ENCODE results near the gene STRN4. TPM values are rescaled to one million over a fixed set of nuclear protein-coding genes. Genes with fewer than 3 reads are reported as not detected.

The STRN4 gene, protein sequence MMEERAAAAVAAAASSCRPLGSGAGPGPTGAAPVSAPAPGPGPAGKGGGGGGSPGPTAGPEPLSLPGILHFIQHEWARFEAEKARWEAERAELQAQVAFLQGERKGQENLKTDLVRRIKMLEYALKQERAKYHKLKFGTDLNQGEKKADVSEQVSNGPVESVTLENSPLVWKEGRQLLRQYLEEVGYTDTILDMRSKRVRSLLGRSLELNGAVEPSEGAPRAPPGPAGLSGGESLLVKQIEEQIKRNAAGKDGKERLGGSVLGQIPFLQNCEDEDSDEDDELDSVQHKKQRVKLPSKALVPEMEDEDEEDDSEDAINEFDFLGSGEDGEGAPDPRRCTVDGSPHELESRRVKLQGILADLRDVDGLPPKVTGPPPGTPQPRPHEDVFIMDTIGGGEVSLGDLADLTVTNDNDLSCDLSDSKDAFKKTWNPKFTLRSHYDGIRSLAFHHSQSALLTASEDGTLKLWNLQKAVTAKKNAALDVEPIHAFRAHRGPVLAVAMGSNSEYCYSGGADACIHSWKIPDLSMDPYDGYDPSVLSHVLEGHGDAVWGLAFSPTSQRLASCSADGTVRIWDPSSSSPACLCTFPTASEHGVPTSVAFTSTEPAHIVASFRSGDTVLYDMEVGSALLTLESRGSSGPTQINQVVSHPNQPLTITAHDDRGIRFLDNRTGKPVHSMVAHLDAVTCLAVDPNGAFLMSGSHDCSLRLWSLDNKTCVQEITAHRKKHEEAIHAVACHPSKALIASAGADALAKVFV
- 68.1 TPM for polyA plus RNA-seq
- long read RNA-seq, donor 1, transcript STRN4-201 (18 exons, 3,210 nt): minor isoform, 5 of 18 reads
- long read RNA-seq, donor 1, transcript STRN4-222 (1 exons, 2,240 nt): major isoform, 12 of 18 reads
- long read RNA-seq, donor 1, partial matches to known transcripts: 0 of 18 reads
- long read RNA-seq, donor 1, other reads (novel, unspliced or antisense): 0 of 18 reads
- long read RNA-seq, donor 2, transcript STRN4-201 (18 exons, 3,210 nt): minor isoform, 10 of 46 reads
- long read RNA-seq, donor 2, transcript STRN4-222 (1 exons, 2,240 nt): major isoform, 26 of 46 reads
- long read RNA-seq, donor 2, partial matches to known transcripts: 7 of 46 reads
- long read RNA-seq, donor 2, other reads (novel, unspliced or antisense): 0 of 46 reads
- long read RNA-seq, donor 3, transcript STRN4-222 (1 exons, 2,240 nt): major isoform, 45 of 55 reads
- long read RNA-seq, donor 3, transcript STRN4-201 (18 exons, 3,210 nt): minor isoform, 7 of 55 reads
- long read RNA-seq, donor 3, partial matches to known transcripts: 0 of 55 reads
- long read RNA-seq, donor 3, other reads (novel, unspliced or antisense): 0 of 55 reads
- long read RNA-seq, donor 4, transcript STRN4-222 (1 exons, 2,240 nt): major isoform, 5 of 5 reads
- long read RNA-seq, donor 4, partial matches to known transcripts: 0 of 5 reads
- long read RNA-seq, donor 4, other reads (novel, unspliced or antisense): 0 of 5 reads
- long read RNA-seq, donor 5, transcript STRN4-222 (1 exons, 2,240 nt): major isoform, 6 of 8 reads
- long read RNA-seq, donor 5, partial matches to known transcripts: 0 of 8 reads
- long read RNA-seq, donor 5, other reads (novel, unspliced or antisense): 0 of 8 reads
- long read RNA-seq, donor 6, transcript STRN4-222 (1 exons, 2,240 nt): major isoform, 29 of 37 reads
- long read RNA-seq, donor 6, partial matches to known transcripts: 5 of 37 reads
- long read RNA-seq, donor 6, other reads (novel, unspliced or antisense): 0 of 37 reads
- long read RNA-seq, donor 7, transcript STRN4-222 (1 exons, 2,240 nt): major isoform, 8 of 12 reads
- long read RNA-seq, donor 7, partial matches to known transcripts: 0 of 12 reads
- long read RNA-seq, donor 7, other reads (novel, unspliced or antisense): 0 of 12 reads
- long read RNA-seq, donor 8, transcript STRN4-222 (1 exons, 2,240 nt): major isoform, 18 of 27 reads
- long read RNA-seq, donor 8, partial matches to known transcripts: 0 of 27 reads
- long read RNA-seq, donor 8, other reads (novel, unspliced or antisense): 0 of 27 reads
- long read RNA-seq, donor 9, transcript STRN4-222 (1 exons, 2,240 nt): major isoform, 15 of 20 reads
- long read RNA-seq, donor 9, partial matches to known transcripts: 0 of 20 reads
- long read RNA-seq, donor 9, other reads (novel, unspliced or antisense): 0 of 20 reads
- long read RNA-seq, donor 10, transcript STRN4-222 (1 exons, 2,240 nt): major isoform, 16 of 37 reads
- long read RNA-seq, donor 10, transcript STRN4-201 (18 exons, 3,210 nt): minor isoform, 10 of 37 reads
- long read RNA-seq, donor 10, partial matches to known transcripts: 10 of 37 reads
- long read RNA-seq, donor 10, other reads (novel, unspliced or antisense): 0 of 37 reads
- long read RNA-seq, donor 11, transcript STRN4-201 (18 exons, 3,210 nt): minor isoform, 5 of 14 reads
- long read RNA-seq, donor 11, transcript STRN4-222 (1 exons, 2,240 nt): major isoform, 7 of 14 reads
- long read RNA-seq, donor 11, partial matches to known transcripts: 0 of 14 reads
- long read RNA-seq, donor 11, other reads (novel, unspliced or antisense): 0 of 14 reads

GRCh38 chr19:46746281-46747057 lies at the start of gene STRN4:
Gene STRN4, minus strand, starts transcription at chr19:46746450. Its CDS starts 20 bp downstream, at chr19:46746430.
- WGBS (ENCODE audit: insufficient coverage, low lambda C conversion rate): no CpG with 5 or more reads among the region's 74 CpGs
- peak within 1 kb of the TSS; percentile 97 for H3K4me3 ChIP-seq (ENCODE audit: low read length)
- H3K36me3 ChIP-seq (ENCODE audit: control insufficient read depth, insufficient read depth, low read length): peaks cover 5% of the 10 kb centered on the region
- no peaks in the 10 kb centered on the region for H3K27me3 ChIP-seq (ENCODE audit: control insufficient read depth, insufficient read depth, low read length)
- no peak within 1 kb of the TSS for H3K27ac ChIP-seq (ENCODE audit: low read length)
- no peaks in the 10 kb centered on the region for H3K9me3 ChIP-seq (ENCODE audit: control insufficient read depth, low read depth, low read length)
- DNase-seq: peak in 1 of 2 donors; percentile 58
- peaks cover 2% of the 10 kb centered on the region for H3K4me1 ChIP-seq (ENCODE audit: control insufficient read depth, insufficient read depth, low read length)

GRCh38 chr19:46791944-46792343 lies 45.7 kb upstream of the STRN4 start:
- no peaks in the 10 kb centered on the region for H3K9me3 ChIP-seq (ENCODE audit: control insufficient read depth, low read depth, low read length)
- no peaks in the 10 kb centered on the region for H3K27me3 ChIP-seq (ENCODE audit: control insufficient read depth, insufficient read depth, low read length)
- no peak overlapping the region for H3K27ac ChIP-seq (ENCODE audit: low read length)
- no peaks in the 10 kb centered on the region for H3K36me3 ChIP-seq (ENCODE audit: control insufficient read depth, insufficient read depth, low read length)
- H3K4me3 ChIP-seq (ENCODE audit: low read length): no peak overlapping the region
- WGBS (ENCODE audit: insufficient coverage, low lambda C conversion rate): 50% methylated on average over 1 of the region's 5 CpGs
- peaks cover 12% of the 10 kb centered on the region for H3K4me1 ChIP-seq (ENCODE audit: control insufficient read depth, insufficient read depth, low read length)
- no peak for DNase-seq

DNA sequence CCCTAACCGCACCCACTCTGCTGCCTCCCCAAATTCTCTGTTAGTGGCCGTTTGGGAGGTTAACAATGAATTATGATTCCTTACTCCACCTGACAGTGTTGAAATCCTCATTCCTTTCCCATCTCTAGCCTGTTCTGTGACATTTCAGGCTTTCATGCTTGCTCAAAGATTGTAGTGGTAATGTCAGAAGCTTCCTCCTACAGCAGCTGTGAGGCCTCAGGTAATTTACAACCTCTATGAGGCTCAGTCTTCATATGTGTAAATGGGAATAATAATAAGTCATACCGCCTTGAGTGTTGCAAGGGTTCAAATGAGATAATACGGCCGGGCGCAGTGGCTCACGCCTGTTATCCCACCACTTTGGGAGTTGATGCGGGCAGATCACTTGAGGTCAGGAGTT lies 43.1 kb upstream of the STRN4 start:
- DNase-seq: no peak
- H3K27ac ChIP-seq (ENCODE audit: low read length): no peak overlapping the region
- no peak overlapping the region for H3K4me3 ChIP-seq (ENCODE audit: low read length)
- H3K4me1 ChIP-seq (ENCODE audit: control insufficient read depth, insufficient read depth, low read length): peaks cover 22% of the 10 kb centered on the region
- H3K27me3 ChIP-seq (ENCODE audit: control insufficient read depth, insufficient read depth, low read length): no peaks in the 10 kb centered on the region
- no peaks in the 10 kb centered on the region for H3K9me3 ChIP-seq (ENCODE audit: control insufficient read depth, low read depth, low read length)
- H3K36me3 ChIP-seq (ENCODE audit: control insufficient read depth, insufficient read depth, low read length): peaks cover 6% of the 10 kb centered on the region
- 100% methylated on average over 1 of the region's 8 CpGs for WGBS (ENCODE audit: insufficient coverage, low lambda C conversion rate)

DNA sequence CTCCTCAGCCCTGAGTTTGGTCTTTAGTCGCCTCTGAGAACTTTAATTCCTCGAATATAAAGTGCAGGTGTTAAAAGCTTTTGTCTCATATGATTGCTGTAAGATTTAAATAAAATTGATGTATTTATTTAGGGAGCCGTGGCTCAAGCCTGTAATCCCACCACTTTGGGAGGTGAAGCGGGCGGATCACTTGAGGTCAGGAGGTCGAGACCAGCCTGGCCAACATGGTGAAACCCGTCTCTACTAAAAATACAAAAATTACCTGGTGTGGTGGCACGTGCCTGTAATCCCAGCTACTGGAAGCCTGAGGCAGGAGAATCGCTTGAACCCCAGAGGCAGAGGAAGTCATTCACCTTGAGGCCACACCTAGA lies 42.7 kb upstream of the STRN4 start:
- Histone ChIP-seq H3K4me3 (ENCODE audit: low read length) (peak overlapping the region; percentile 97), H3K4me1 (ENCODE audit: control insufficient read depth, insufficient read depth, low read length) (peaks cover 26% of the 10 kb centered on the region), H3K27ac (ENCODE audit: low read length) (no peak overlapping the region), H3K9me3 (ENCODE audit: control insufficient read depth, low read depth, low read length) (no peaks in the 10 kb centered on the region), H3K27me3 (ENCODE audit: control insufficient read depth, insufficient read depth, low read length) (no peaks in the 10 kb centered on the region), H3K36me3 (ENCODE audit: control insufficient read depth, insufficient read depth, low read length) (peaks cover 8% of the 10 kb centered on the region)
- DNase-seq: no peak
- WGBS (ENCODE audit: insufficient coverage, low lambda C conversion rate): no CpG with 5 or more reads among the region's 9 CpGs

- H3K4me3 ChIP-seq (ENCODE audit: low read length): peak within 1 kb of the TSS; percentile 97
- H3K27me3 ChIP-seq (ENCODE audit: control insufficient read depth, insufficient read depth, low read length): no peaks in the 10 kb centered on the region
- H3K9me3 ChIP-seq (ENCODE audit: control insufficient read depth, low read depth, low read length): no peaks in the 10 kb centered on the region
- peaks cover 28% of the 10 kb centered on the region for H3K4me1 ChIP-seq (ENCODE audit: control insufficient read depth, insufficient read depth, low read length)
- peak; percentile 92 to 94 for DNase-seq
- H3K36me3 ChIP-seq (ENCODE audit: control insufficient read depth, insufficient read depth, low read length): peaks cover 13% of the 10 kb centered on the region
- WGBS (ENCODE audit: insufficient coverage, low lambda C conversion rate): no CpG with 5 or more reads among the region's 46 CpGs
- H3K27ac ChIP-seq (ENCODE audit: low read length): peak within 1 kb of the TSS; percentile 83
Measured at GRCh38 chr19:46788262-46788967, 42.2 kb upstream of the STRN4 start, which contains the start of gene SLC1A5. Gene SLC1A5, minus strand, starts transcription at chr19:46788594. Its CDS starts 629 bp downstream, at chr19:46787965.

DNA sequence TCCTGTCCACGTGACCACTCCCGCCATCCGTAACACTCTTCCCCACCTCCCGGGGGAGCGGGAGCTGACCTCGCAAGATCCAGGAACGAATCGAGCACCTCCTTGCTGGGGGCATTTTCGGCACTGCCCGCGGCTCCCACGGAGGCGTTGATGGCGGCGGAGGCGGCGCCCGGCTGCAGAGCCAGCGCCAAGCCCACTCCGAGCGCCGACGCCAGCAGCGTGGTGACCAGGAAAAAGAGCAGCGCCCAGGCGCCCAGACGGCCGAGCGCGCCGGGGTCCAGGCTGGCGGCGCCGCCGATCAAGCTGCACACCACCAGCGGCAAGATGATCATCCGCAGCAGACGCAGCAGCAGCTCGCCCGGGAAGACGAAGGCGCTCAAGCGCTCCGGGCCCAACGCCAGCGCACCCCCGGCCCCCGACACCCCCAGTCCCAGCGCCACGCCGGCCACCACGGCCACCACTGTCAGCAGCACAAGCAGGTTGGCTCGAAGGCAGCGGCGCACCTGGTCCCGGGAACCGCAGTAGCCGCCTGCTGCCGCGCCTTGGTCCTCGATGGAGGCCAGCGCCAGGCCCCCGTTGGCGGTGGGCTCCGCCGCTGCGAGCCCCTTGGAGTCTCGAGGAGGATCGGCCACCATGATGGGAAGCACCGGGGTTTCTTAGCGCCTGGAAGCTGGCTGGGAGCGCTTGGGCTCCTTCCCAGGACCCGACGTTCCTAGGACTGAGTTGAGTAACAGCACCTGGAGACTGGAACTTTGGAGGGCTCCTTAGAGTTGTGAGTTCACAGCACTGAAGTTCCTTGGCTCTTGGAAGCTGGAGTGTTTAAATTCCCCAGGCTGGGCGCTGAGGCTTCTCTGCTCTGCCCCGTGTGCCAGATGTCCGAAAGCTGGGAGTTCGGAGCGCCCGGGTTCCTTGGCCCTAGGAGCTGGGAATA lies 41.3 kb upstream of the STRN4 start:
- H3K4me1 ChIP-seq (ENCODE audit: control insufficient read depth, insufficient read depth, low read length): peaks cover 28% of the 10 kb centered on the region
- peaks cover 20% of the 10 kb centered on the region for H3K36me3 ChIP-seq (ENCODE audit: control insufficient read depth, insufficient read depth, low read length)
- no peaks in the 10 kb centered on the region for H3K9me3 ChIP-seq (ENCODE audit: control insufficient read depth, low read depth, low read length)
- H3K4me3 ChIP-seq (ENCODE audit: low read length): peak overlapping the region; percentile 97
- peak; percentile 58 to 84 for DNase-seq
- no CpG with 5 or more reads among the region's 80 CpGs for WGBS (ENCODE audit: insufficient coverage, low lambda C conversion rate)
- H3K27ac ChIP-seq (ENCODE audit: low read length): peak overlapping the region; percentile 83
- H3K27me3 ChIP-seq (ENCODE audit: control insufficient read depth, insufficient read depth, low read length): no peaks in the 10 kb centered on the region

- no peak for DNase-seq
- peak overlapping the region; percentile 97 for H3K4me3 ChIP-seq (ENCODE audit: low read length)
- H3K36me3 ChIP-seq (ENCODE audit: control insufficient read depth, insufficient read depth, low read length): peaks cover 26% of the 10 kb centered on the region
- peak overlapping the region; percentile 83 for H3K27ac ChIP-seq (ENCODE audit: low read length)
- no CpG with 5 or more reads among the region's 5 CpGs for WGBS (ENCODE audit: insufficient coverage, low lambda C conversion rate)
- no peaks in the 10 kb centered on the region for H3K9me3 ChIP-seq (ENCODE audit: control insufficient read depth, low read depth, low read length)
- H3K27me3 ChIP-seq (ENCODE audit: control insufficient read depth, insufficient read depth, low read length): no peaks in the 10 kb centered on the region
- H3K4me1 ChIP-seq (ENCODE audit: control insufficient read depth, insufficient read depth, low read length): peaks cover 28% of the 10 kb centered on the region
Measured at GRCh38 chr19:46787040-46787330, 40.7 kb upstream of the STRN4 start.
